ENCODE data around the gene HELQ. TPM values are rescaled to one million over a fixed set of nuclear protein-coding genes. Genes with fewer than 3 reads are reported as not detected.

Gene HELQ
- total and polyA plus RNA-seq, 2 of the 13 experiments (the other 11 are each of a cell fraction or from before 2014, with no cell fraction given): 6.6 to 10.8 TPM

DNA sequence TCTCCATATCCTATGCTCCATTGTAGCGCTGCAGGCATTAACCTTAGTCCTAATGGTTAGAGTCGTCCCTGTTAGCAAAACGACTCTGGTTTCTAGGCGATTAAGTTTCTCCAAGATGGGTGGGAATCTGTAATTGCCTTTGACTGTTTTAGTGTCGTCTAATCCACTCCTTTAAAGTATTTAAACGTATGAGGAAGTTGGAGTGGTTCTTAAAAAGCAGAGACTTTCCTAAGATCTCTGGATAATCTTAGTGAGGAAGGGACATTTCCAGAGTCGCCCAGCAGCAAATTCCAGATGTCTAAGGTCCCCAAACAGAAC lies 520 bp upstream of the HELQ start:
- TSS peak; percentile 83 for BruUV-seq (replicated peaks)
- H3K27ac ChIP-seq (ENCODE audit: extremely low read length, insufficient read depth, low read length): peak overlapping the region; percentile 93
- intact Hi-C loops (cut with micrococcal nuclease; ENCODE audit: unreplicated experiment) (loop anchor here (10.0 kb wide), 1 partner anchor 171 kb away; the partner anchor contains the start of gene COQ2), in situ Hi-C loops (cut with HindIII; ENCODE audit: extremely low pct_ligation_motif_present, low pct_unique_long_range_greater_than_20kb) (no loop called here)
- H3K27me3 ChIP-seq (ENCODE audit: control insufficient read depth in 1 of 2, insufficient read depth in 2 of 2, low read length in 2 of 2): no peaks in the 10 kb centered on the region; a peak in 1 of 5 replicates
- POLR2A ChIA-PET: interaction anchor here (1.0 to 2.1 kb wide), 7 partner anchors 15 to 421 kb away, joined by 3 to 29 read pairs (median 5); partner anchors contain the start of genes ABRAXAS1, COPS4 and COQ2
- peak overlapping the region; percentile 94 for H3K9ac ChIP-seq (ENCODE audit: insufficient read depth, low read depth, low read length)
- H3K4me3 ChIP-seq (replicated peaks in 1 of 3; ENCODE audit: insufficient read depth in 1 of 3, low read depth in 2 of 3, low read length in 3 of 3): peak overlapping the region; percentile 78 to 98 (median 90)
- FAIRE-seq (no peak), ATAC-seq (no peak), DNase-seq (ENCODE audit: low spot score) (no peak)
- H3K79me2 ChIP-seq (ENCODE audit: insufficient read depth, low read length): peaks cover 42% of the 10 kb centered on the region
- WGBS (ENCODE audit: low lambda C conversion rate): 1% methylated on average over 7 of the region's 7 CpGs
- H4K20me1 ChIP-seq (ENCODE audit: insufficient read depth, low read length): no peaks in the 10 kb centered on the region
- H3K36me3 ChIP-seq (replicated peaks in 1 of 2; ENCODE audit: control insufficient read depth in 1 of 2, insufficient read depth in 2 of 2, low read length in 2 of 2): peaks cover 2 to 16% of the 10 kb centered on the region in 2 experiments; a peak in 3 of 5 replicates
- H3K9me3 ChIP-seq (ENCODE audit: low read length): no peaks in the 10 kb centered on the region
- H2AFZ ChIP-seq (ENCODE audit: low read length): peak overlapping the region; percentile 78
- CTCF ChIA-PET (ENCODE audit: low intra/inter-chr PET ratio, low total read pairs): no interaction called here
- H3K4me1 ChIP-seq (ENCODE audit: insufficient read depth, low read length): peaks cover 29% of the 10 kb centered on the region
- peak overlapping the region; percentile 67 for H3K4me2 ChIP-seq (ENCODE audit: low read depth, low read length)
- TF ChIP-seq ZNF20 (CRISPR knock-in tag; IDR thresholded peaks at IDR 0.05) (0 out of 2 replicates have a peak, but pooled peaks have one; percentile 12), ZNF891 (CRISPR knock-in tag; IDR thresholded peaks at IDR 0.05) (no peak), THYN1 (CRISPR knock-in tag; IDR thresholded peaks at IDR 0.05; ENCODE audit: borderline replicate concordance, low read depth) (0 out of 2 replicates have a peak, but pooled peaks have one; percentile 14), KDM5A (IDR thresholded peaks at IDR 0.05; ENCODE audit: borderline replicate concordance, low read length) (peak; percentile 95), GABPA (IDR thresholded peaks at IDR 0.05; ENCODE audit: low read depth, low read length) (no peak), GABPA (CRISPR knock-in tag; IDR thresholded peaks at IDR 0.05; ENCODE audit: low read depth) (0 out of 2 replicates have a peak, but pooled peaks have one; percentile 48), ZNF282 (IDR thresholded peaks at IDR 0.05; ENCODE audit: partially characterized antibody) (no peak), ZC3H4 (CRISPR knock-in tag; IDR thresholded peaks at IDR 0.05; ENCODE audit: borderline replicate concordance) (no peak), ZNF703 (CRISPR knock-in tag; IDR thresholded peaks at IDR 0.05; ENCODE audit: borderline replicate concordance) (no peak), KLF9 (CRISPR knock-in tag; IDR thresholded peaks at IDR 0.05; ENCODE audit: low read depth) (no peak)
- TF ChIP-seq, protein P1, sequence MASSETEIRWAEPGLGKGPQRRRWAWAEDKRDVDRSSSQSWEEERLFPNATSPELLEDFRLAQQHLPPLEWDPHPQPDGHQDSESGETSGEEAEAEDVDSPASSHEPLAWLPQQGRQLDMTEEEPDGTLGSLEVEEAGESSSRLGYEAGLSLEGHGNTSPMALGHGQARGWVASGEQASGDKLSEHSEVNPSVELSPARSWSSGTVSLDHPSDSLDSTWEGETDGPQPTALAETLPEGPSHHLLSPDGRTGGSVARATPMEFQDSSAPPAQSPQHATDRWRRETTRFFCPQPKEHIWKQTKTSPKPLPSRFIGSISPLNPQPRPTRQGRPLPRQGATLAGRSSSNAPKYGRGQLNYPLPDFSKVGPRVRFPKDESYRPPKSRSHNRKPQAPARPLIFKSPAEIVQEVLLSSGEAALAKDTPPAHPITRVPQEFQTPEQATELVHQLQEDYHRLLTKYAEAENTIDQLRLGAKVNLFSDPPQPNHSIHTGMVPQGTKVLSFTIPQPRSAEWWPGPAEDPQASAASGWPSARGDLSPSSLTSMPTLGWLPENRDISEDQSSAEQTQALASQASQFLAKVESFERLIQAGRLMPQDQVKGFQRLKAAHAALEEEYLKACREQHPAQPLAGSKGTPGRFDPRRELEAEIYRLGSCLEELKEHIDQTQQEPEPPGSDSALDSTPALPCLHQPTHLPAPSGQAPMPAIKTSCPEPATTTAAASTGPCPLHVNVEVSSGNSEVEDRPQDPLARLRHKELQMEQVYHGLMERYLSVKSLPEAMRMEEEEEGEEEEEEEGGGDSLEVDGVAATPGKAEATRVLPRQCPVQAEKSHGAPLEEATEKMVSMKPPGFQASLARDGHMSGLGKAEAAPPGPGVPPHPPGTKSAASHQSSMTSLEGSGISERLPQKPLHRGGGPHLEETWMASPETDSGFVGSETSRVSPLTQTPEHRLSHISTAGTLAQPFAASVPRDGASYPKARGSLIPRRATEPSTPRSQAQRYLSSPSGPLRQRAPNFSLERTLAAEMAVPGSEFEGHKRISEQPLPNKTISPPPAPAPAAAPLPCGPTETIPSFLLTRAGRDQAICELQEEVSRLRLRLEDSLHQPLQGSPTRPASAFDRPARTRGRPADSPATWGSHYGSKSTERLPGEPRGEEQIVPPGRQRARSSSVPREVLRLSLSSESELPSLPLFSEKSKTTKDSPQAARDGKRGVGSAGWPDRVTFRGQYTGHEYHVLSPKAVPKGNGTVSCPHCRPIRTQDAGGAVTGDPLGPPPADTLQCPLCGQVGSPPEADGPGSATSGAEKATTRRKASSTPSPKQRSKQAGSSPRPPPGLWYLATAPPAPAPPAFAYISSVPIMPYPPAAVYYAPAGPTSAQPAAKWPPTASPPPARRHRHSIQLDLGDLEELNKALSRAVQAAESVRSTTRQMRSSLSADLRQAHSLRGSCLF (CRISPR knock-in tag; IDR thresholded peaks at IDR 0.05; ENCODE audit: borderline replicate concordance): no peak
- TF ChIP-seq, protein P2, sequence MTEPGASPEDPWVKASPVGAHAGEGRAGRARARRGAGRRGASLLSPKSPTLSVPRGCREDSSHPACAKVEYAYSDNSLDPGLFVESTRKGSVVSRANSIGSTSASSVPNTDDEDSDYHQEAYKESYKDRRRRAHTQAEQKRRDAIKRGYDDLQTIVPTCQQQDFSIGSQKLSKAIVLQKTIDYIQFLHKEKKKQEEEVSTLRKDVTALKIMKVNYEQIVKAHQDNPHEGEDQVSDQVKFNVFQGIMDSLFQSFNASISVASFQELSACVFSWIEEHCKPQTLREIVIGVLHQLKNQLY (CRISPR knock-in tag; IDR thresholded peaks at IDR 0.05): no peak
- TF ChIP-seq, protein P3, sequence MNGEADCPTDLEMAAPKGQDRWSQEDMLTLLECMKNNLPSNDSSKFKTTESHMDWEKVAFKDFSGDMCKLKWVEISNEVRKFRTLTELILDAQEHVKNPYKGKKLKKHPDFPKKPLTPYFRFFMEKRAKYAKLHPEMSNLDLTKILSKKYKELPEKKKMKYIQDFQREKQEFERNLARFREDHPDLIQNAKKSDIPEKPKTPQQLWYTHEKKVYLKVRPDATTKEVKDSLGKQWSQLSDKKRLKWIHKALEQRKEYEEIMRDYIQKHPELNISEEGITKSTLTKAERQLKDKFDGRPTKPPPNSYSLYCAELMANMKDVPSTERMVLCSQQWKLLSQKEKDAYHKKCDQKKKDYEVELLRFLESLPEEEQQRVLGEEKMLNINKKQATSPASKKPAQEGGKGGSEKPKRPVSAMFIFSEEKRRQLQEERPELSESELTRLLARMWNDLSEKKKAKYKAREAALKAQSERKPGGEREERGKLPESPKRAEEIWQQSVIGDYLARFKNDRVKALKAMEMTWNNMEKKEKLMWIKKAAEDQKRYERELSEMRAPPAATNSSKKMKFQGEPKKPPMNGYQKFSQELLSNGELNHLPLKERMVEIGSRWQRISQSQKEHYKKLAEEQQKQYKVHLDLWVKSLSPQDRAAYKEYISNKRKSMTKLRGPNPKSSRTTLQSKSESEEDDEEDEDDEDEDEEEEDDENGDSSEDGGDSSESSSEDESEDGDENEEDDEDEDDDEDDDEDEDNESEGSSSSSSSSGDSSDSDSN (CRISPR knock-in tag; IDR thresholded peaks at IDR 0.05): no peak
- TF ChIP-seq, protein P4, sequence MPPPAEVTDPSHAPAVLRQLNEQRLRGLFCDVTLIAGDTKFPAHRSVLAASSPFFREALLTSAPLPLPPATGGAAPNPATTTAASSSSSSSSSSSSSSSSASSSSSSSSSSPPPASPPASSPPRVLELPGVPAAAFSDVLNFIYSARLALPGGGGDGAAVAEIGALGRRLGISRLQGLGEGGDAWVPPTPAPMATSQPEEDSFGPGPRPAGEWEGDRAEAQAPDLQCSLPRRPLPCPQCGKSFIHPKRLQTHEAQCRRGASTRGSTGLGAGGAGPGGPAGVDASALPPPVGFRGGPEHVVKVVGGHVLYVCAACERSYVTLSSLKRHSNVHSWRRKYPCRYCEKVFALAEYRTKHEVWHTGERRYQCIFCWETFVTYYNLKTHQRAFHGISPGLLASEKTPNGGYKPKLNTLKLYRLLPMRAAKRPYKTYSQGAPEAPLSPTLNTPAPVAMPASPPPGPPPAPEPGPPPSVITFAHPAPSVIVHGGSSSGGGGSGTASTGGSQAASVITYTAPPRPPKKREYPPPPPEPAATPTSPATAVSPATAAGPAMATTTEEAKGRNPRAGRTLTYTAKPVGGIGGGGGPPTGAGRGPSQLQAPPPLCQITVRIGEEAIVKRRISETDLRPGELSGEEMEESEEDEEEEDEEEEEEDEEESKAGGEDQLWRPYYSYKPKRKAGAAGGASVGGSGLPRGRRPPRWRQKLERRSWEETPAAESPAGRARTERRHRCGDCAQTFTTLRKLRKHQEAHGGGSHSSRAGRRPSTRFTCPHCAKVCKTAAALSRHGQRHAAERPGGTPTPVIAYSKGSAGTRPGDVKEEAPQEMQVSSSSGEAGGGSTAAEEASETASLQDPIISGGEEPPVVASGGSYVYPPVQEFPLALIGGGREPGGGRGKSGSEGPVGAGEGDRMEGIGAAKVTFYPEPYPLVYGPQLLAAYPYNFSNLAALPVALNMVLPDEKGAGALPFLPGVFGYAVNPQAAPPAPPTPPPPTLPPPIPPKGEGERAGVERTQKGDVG (CRISPR knock-in tag; IDR thresholded peaks at IDR 0.05; ENCODE audit: borderline replicate concordance): no peak
